ENCODE measurements around the gene MED15. TPM values are rescaled to one million over a fixed set of nuclear protein-coding genes. Genes with fewer than 3 reads are reported as not detected.
A peak's percentile ranks its signal among the peaks of the same experiment; 100 is the strongest.

MED15 gene
- total and polyA plus RNA-seq, 2 of the 4 experiments (the other 2 are of a cell fraction), result 19.0 to 68.8 TPM

GRCh38 chr22:20549232-20549841, 41.9 kb downstream of the MED15 start:
- Histone ChIP-seq H3K56ac (ENCODE audit: extremely low read depth, insufficient read depth, low read length) (no peak overlapping the region), H3K4me1 (ENCODE audit: control insufficient read depth, insufficient read depth, low read length) (peaks cover 52% of the 10 kb centered on the region), H3K4me2 (ENCODE audit: low read depth, low read length) (no peak overlapping the region), H3K27ac (ENCODE audit: insufficient read depth, low read length) (peak overlapping the region; percentile 53; the same call in 1 of the 2 replicates), H4K91ac (ENCODE audit: insufficient read depth, low read depth, low read length) (no peak overlapping the region), H2BK120ac (ENCODE audit: low read depth, low read length) (no peak overlapping the region), H2BK5ac (ENCODE audit: low read depth, low read length, poor library complexity, severe bottlenecking) (peak overlapping the region; percentile 11), H3K18ac (ENCODE audit: low read depth, low read length) (no peak overlapping the region), H4K8ac (ENCODE audit: low read depth in 2 of 2, low read length in 2 of 2) (no peak overlapping the region), H3K79me1 (ENCODE audit: low read depth in 1 of 2, low read length in 2 of 2) (peaks cover 28 to 89% of the 10 kb centered on the region in 2 experiments), H3K9me1 (ENCODE audit: insufficient read depth, low read length) (peaks cover 58% of the 10 kb centered on the region), H3K27me3 (ENCODE audit: control insufficient read depth, insufficient read depth, low read length) (no peaks in the 10 kb centered on the region), H2BK20ac (ENCODE audit: low read depth, low read length) (no peak overlapping the region), H3K23ac (ENCODE audit: low read depth, low read length) (peak overlapping the region; percentile 78; the same call in 1 of the 2 replicates), H3K14ac (replicated peaks; ENCODE audit: low read depth, low read length) (peak overlapping the region; percentile 19; the same call in 1 of the 2 replicates), H3K36me3 (ENCODE audit: control insufficient read depth, insufficient read depth, low read length) (peaks cover 28% of the 10 kb centered on the region), H3K9me3 (ENCODE audit: control insufficient read depth, insufficient read depth, low read length) (no peaks in the 10 kb centered on the region), H3K4ac (ENCODE audit: low read depth, low read length) (0 out of 2 replicates have a peak overlapping the region, but pooled peaks have one; percentile 80), H4K5ac (ENCODE audit: low read depth, low read length) (no peak overlapping the region), H2AK9ac (replicated peaks; ENCODE audit: low read depth, low read length, poor library complexity) (no peak overlapping the region), H2AK5ac (ENCODE audit: low read depth, low read length) (peak overlapping the region; percentile 53; the same call in 1 of the 2 replicates), H2BK15ac (ENCODE audit: low read depth, low read length) (no peak overlapping the region), H4K20me1 (ENCODE audit: insufficient read depth, low read length) (peaks cover 89% of the 10 kb centered on the region), H3K4me3 (ENCODE audit: insufficient read depth, low read depth, low read length) (no peak overlapping the region), H2AFZ (replicated peaks; ENCODE audit: low read length, poor library complexity) (no peak overlapping the region), H3K9ac (ENCODE audit: low read depth, low read length) (no peak overlapping the region)
- DNase-seq (no peak), ATAC-seq (ENCODE audit: low read depth) (no peak)
- ChIA-PET CTCF (no interaction called here), POLR2A (ENCODE audit: unreplicated experiment) (no interaction called here)
- in situ Hi-C loops (cut with MboI; ENCODE audit: low sequenced_read_pairs), result no loop called here
- BruUV-seq (replicated peaks), result no TSS peak
- dilution Hi-C loops (cut with HindIII; ENCODE audit: low sequenced_read_pairs, unreplicated experiment), result no loop called here
- intact Hi-C loops (cut with micrococcal nuclease), result no loop called here
- TF ChIP-seq BHLHE40 (IDR thresholded peaks at IDR 0.05; ENCODE audit: low read depth, low read length) (no peak), SMC3 (IDR thresholded peaks at IDR 0.05; ENCODE audit: low read depth, low read length) (no peak), MXI1 (IDR thresholded peaks at IDR 0.05; ENCODE audit: borderline replicate concordance, low read depth, low read length) (no peak), CTCF (conservative IDR thresholded peaks at IDR 0.05; ENCODE audit: low read depth, low read length) (no peak), RFX5 (IDR thresholded peaks at IDR 0.05; ENCODE audit: low read depth, low read length) (no peak), POLR2A (IDR thresholded peaks at IDR 0.05; ENCODE audit: low read depth, low read length) (no peak), MAFK (IDR thresholded peaks at IDR 0.05; ENCODE audit: low read depth, low read length) (no peak), CHD1 (IDR thresholded peaks at IDR 0.05; ENCODE audit: low read depth, low read length) (no peak)
- 100% methylated on average over 1 of the region's 7 CpGs; no CpG with 5 or more reads in 1 of the 2 experiments for WGBS, 2 experiments (ENCODE audit: extremely low coverage in 2 of 2, insufficient read length in 1 of 2)

All from IMR-90 (cell line).